CD4-positive, CD25-positive, alpha-beta regulatory T cell (primary cell): ENCODE data around the gene NPC1L1. TPM values are rescaled to one million over a fixed set of nuclear protein-coding genes. Genes with fewer than 3 reads are reported as not detected.

ENCODE experiments used
- ATAC-seq, 2 donors: fragments of 150-1000 bp; cut with Tn5 transposase; one replicate each; pipeline ENCODE4 v1.10.0; 2021; ENCODE audit warnings: low read depth in 2 of 2, moderate number of reproducible peaks in 2 of 2, moderate library complexity in 1 of 2
- DNase-seq, 3 donors: peaks; one replicate each; pipeline versions ENCODE4 v3.0.0 to v3.0.0-alpha.2; 2012 to 2022; ENCODE audit warnings: mixed read lengths in 1 of 3
- H3K27ac ChIP-seq: one replicate; pipeline ENCODE4 v1.7.0; 2013; ENCODE audit warnings: mild to moderate bottlenecking, low read length; ENCODE audit not compliant: insufficient read depth, poor library complexity, severe bottlenecking
- H3K27me3 ChIP-seq: one replicate; pipeline ENCODE4 v1.7.0; 2013; ENCODE audit warnings: low read length; ENCODE audit not compliant: control insufficient read depth, insufficient read depth
- H3K36me3 ChIP-seq: one replicate; pipeline ENCODE4 v1.7.0; 2013; ENCODE audit warnings: mild to moderate bottlenecking, low read length, moderate library complexity; ENCODE audit not compliant: control insufficient read depth, insufficient read depth
- H3K4me1 ChIP-seq: 2 replicates; pipeline ENCODE4 v1.7.0; 2013; ENCODE audit warnings: mild to moderate bottlenecking, low read length; ENCODE audit not compliant: insufficient read depth, control insufficient read depth, poor library complexity, severe bottlenecking
- H3K4me3 ChIP-seq: one replicate; pipeline ENCODE4 v1.7.0; 2013; ENCODE audit warnings: low read depth, mild to moderate bottlenecking, low read length, moderate library complexity
- H3K9me3 ChIP-seq, 2 experiments: 1 replicate in 1 of 2; 2 replicates in 1 of 2; pipeline ENCODE4 v1.7.0; 2013; ENCODE audit warnings: low read length in 2 of 2, mild to moderate bottlenecking in 1 of 2, moderate library complexity in 1 of 2; ENCODE audit not compliant: control insufficient read depth in 2 of 2
- H3K27ac Mint-ChIP-seq, 3 donors: one replicate each; pipeline ENCODE4 v1.8.0; 2020 to 2022; ENCODE audit warnings: mild to moderate bottlenecking in 3 of 3, mixed read lengths in 3 of 3, moderate library complexity in 2 of 3
- H3K27me3 Mint-ChIP-seq: one replicate; pipeline ENCODE4 v1.8.0; 2022; ENCODE audit warnings: mild to moderate bottlenecking, mixed read lengths
- H3K36me3 Mint-ChIP-seq: one replicate; pipeline ENCODE4 v1.8.0; 2020; ENCODE audit warnings: mixed read lengths
- H3K4me1 Mint-ChIP-seq, 4 donors: one replicate each; pipeline ENCODE4 v1.8.0; 2020 to 2022; ENCODE audit warnings: mixed read lengths in 4 of 4, mild to moderate bottlenecking in 1 of 4
- H3K4me3 Mint-ChIP-seq, 4 donors: one replicate each; pipeline ENCODE4 v1.8.0; 2020 to 2022; ENCODE audit warnings: mild to moderate bottlenecking in 4 of 4, mixed read lengths in 4 of 4, moderate library complexity in 3 of 4
- H3K9me3 Mint-ChIP-seq, 7 donors: one replicate each; pipeline ENCODE4 v1.8.0; 2020 to 2022; ENCODE audit warnings: mixed read lengths in 7 of 7, mild to moderate bottlenecking in 3 of 7, moderate library complexity in 2 of 7
- polyA plus RNA-seq, 4 donors: library from polyadenylated mRNA; unstranded; fragments of 300-500 nt; fragmentation: Illumina TruSeq; gene quantifications; one replicate each; pipeline ENCODE4 v1.2.3, GENCODE V29; 2021
- total RNA-seq: library from RNA; stranded (reverse); gene quantifications from one replicate; pipeline ENCODE4 v1.2.3, GENCODE V29; 2022

NPC1L1 gene
- total and polyA plus RNA-seq, 5 donors from 2014 or later = 0.10 to 0.18 TPM; not detected in 3

GRCh38 chr7:44482502-44483485 lies 58.3 kb downstream of the NPC1L1 start:
- no peak for DNase-seq
- Histone ChIP-seq H3K36me3 (peaks cover 77% of the 10 kb centered on the region), H3K27me3 (no peaks in the 10 kb centered on the region), H3K4me1 (peaks cover 36% of the 10 kb centered on the region), H3K9me3 (peaks cover 11 to 17% of the 10 kb centered on the region in 2 experiments), H3K27ac (no peak overlapping the region), H3K4me3 (no peak overlapping the region)
- peak overlapping the region in 2 of 3 donors; percentile 33 to 38 for H3K27ac Mint-ChIP-seq
- H3K36me3 Mint-ChIP-seq = peaks cover 62% of the 10 kb centered on the region
- peaks cover 0 to 16% (median 8%) of the 10 kb centered on the region in 7 donors for H3K9me3 Mint-ChIP-seq
- no peak for ATAC-seq
- H3K4me1 Mint-ChIP-seq = peaks cover 40 to 86% (median 53%) of the 10 kb centered on the region in 4 donors
- no peaks in the 10 kb centered on the region for H3K27me3 Mint-ChIP-seq
- peak overlapping the region in 3 of 4 donors; percentile 40 to 71 (median 41) for H3K4me3 Mint-ChIP-seq

DNA sequence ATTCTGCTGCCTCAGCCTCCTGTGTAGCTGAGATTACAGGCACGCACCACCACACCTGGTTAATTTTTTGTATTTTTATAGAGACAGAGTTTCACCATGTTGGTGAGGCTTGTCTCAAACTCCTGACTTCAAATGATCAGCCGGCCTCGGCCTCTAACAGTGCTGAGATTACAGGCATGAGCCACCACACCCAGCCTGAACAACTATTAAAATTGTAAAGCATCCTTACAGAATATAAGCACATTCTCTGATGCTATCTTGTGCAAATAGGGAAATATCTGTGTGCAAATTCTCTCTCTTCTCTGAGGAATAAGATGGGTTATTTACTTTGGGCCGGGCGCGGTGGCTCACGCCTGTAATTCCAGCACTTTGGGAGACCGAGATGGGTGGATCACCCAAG lies 63.2 kb downstream of the NPC1L1 start:
- DNase-seq (no peak), ATAC-seq (no peak)
- H3K4me1 Mint-ChIP-seq = peaks cover 32 to 76% (median 37%) of the 10 kb centered on the region in 4 donors
- H3K27ac Mint-ChIP-seq = no peak overlapping the region
- H3K4me3 Mint-ChIP-seq = no peak overlapping the region
- H3K27ac ChIP-seq = no peak overlapping the region
- no peaks in the 10 kb centered on the region for H3K27me3 ChIP-seq
- peaks cover 5 to 7% of the 10 kb centered on the region in 2 experiments for H3K9me3 ChIP-seq
- H3K36me3 Mint-ChIP-seq = peaks cover 64% of the 10 kb centered on the region
- no peaks in the 10 kb centered on the region for H3K27me3 Mint-ChIP-seq
- peaks cover 14% of the 10 kb centered on the region for H3K4me1 ChIP-seq
- peaks cover 83% of the 10 kb centered on the region for H3K36me3 ChIP-seq
- H3K9me3 Mint-ChIP-seq = peaks cover 0 to 7% (median 5%) of the 10 kb centered on the region in 7 donors
- H3K4me3 ChIP-seq = no peak overlapping the region

DNA sequence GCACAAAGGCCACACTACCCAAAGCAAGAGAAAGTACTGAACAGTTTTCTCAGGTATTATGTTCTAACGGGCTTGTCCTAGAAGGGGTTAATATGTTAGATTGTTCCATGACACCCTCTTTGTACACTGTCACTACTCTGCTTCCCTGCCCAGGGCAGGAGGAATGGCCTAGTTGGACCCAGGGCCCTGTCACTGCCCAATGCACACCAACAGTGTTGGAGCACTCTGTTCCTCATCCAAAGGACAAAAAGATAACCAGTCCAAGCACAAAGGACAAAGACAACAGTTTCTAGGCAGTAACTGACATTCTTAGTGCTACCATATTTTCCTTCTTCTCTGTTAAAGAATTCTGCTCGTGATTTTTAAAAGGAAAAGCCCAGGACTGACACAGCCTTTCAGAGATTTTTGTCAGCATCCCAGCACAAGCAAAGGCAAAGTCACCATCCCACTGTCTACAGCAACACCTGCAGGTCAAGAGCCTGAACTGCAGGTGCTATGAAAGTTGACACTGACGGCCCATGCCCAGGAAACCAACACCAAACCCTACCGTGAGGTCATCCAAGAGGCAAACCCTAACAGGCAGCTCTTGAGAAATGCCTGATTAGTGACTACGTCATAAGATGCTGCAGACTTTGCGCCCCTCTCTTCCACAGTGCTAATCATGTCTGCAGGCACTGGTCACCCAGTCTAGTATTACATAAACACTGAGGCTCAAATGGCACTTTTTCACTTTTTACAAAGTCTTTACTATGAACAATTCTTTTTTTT lies 63.9 kb downstream of the NPC1L1 start:
- Histone ChIP-seq H3K4me3 (no peak overlapping the region), H3K27ac (no peak overlapping the region), H3K36me3 (peaks cover 82% of the 10 kb centered on the region), H3K27me3 (no peaks in the 10 kb centered on the region), H3K9me3 (peaks cover 0 to under 1% of the 10 kb centered on the region in 2 experiments), H3K4me1 (peaks cover 14% of the 10 kb centered on the region)
- DNase-seq = peak; percentile 31 to 70 (median 60)
- H3K4me3 Mint-ChIP-seq = peak overlapping the region in 1 of 4 donors; percentile 31
- peak overlapping the region in 2 of 3 donors; percentile 57 to 83 for H3K27ac Mint-ChIP-seq
- ATAC-seq = peak; percentile 85 to 93
- peaks cover 32 to 76% (median 36%) of the 10 kb centered on the region in 4 donors for H3K4me1 Mint-ChIP-seq
- peaks cover 60% of the 10 kb centered on the region for H3K36me3 Mint-ChIP-seq
- peaks cover 0 to under 1% (median 0%) of the 10 kb centered on the region in 7 donors for H3K9me3 Mint-ChIP-seq
- H3K27me3 Mint-ChIP-seq = no peaks in the 10 kb centered on the region

DNA sequence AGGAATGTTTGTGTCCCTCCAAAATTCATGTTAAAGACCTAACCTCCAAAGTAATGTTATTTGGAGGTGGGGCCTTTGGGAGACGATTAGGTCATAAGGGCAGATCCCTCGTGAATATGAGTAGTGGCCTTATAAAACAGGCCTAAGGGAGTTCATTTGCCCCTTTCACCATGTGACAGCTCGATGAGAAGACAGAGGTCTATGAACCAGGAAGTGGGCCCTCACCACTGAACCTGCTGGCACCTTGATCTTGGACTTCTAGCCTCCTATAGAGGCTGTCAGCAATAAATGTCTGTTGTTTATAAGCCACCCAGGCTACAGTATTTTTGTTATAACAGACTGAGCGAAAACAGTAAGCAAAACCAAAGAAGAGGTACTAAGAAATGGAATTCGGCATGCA lies 64.8 kb downstream of the NPC1L1 start:
- Mint-ChIP-seq H3K27ac (no peak overlapping the region), H3K36me3 (peaks cover 52% of the 10 kb centered on the region), H3K9me3 (no peaks in the 10 kb centered on the region), H3K27me3 (no peaks in the 10 kb centered on the region), H3K4me1 (peaks cover 31 to 76% (median 40%) of the 10 kb centered on the region in 4 donors), H3K4me3 (no peak overlapping the region)
- Histone ChIP-seq H3K4me3 (no peak overlapping the region), H3K9me3 (no peaks in the 10 kb centered on the region), H3K4me1 (peaks cover 14% of the 10 kb centered on the region), H3K27ac (no peak overlapping the region), H3K27me3 (no peaks in the 10 kb centered on the region), H3K36me3 (peaks cover 79% of the 10 kb centered on the region)
- ATAC-seq (no peak), DNase-seq (no peak)

- H3K9me3 ChIP-seq = no peaks in the 10 kb centered on the region
- H3K27ac ChIP-seq = no peak overlapping the region
- H3K4me1 ChIP-seq = peaks cover 12% of the 10 kb centered on the region
- no peak for ATAC-seq
- no peaks in the 10 kb centered on the region for H3K9me3 Mint-ChIP-seq
- no peak overlapping the region for H3K27ac Mint-ChIP-seq
- H3K36me3 Mint-ChIP-seq = peaks cover 47% of the 10 kb centered on the region
- H3K4me3 ChIP-seq = no peak overlapping the region
- no peaks in the 10 kb centered on the region for H3K27me3 ChIP-seq
- H3K27me3 Mint-ChIP-seq = no peaks in the 10 kb centered on the region
- DNase-seq = no peak
- no peak overlapping the region for H3K4me3 Mint-ChIP-seq
- H3K4me1 Mint-ChIP-seq = peaks cover 30 to 75% (median 46%) of the 10 kb centered on the region in 4 donors
- peaks cover 79% of the 10 kb centered on the region for H3K36me3 ChIP-seq
These were observed 67.8 kb downstream of the NPC1L1 start for GRCh38 chr7:44473295-44473694.

GRCh38 chr7:44472843-44473242 lies 68.3 kb downstream of the NPC1L1 start:
- Histone ChIP-seq H3K4me1 (peaks cover 12% of the 10 kb centered on the region), H3K4me3 (no peak overlapping the region), H3K36me3 (peaks cover 79% of the 10 kb centered on the region), H3K27me3 (no peaks in the 10 kb centered on the region), H3K9me3 (no peaks in the 10 kb centered on the region), H3K27ac (no peak overlapping the region)
- no peak for DNase-seq
- peaks cover 30 to 79% (median 48%) of the 10 kb centered on the region in 4 donors for H3K4me1 Mint-ChIP-seq
- no peaks in the 10 kb centered on the region for H3K27me3 Mint-ChIP-seq
- no peaks in the 10 kb centered on the region for H3K9me3 Mint-ChIP-seq
- ATAC-seq = no peak
- peaks cover 51% of the 10 kb centered on the region for H3K36me3 Mint-ChIP-seq
- no peak overlapping the region for H3K4me3 Mint-ChIP-seq
- H3K27ac Mint-ChIP-seq = no peak overlapping the region

DNA sequence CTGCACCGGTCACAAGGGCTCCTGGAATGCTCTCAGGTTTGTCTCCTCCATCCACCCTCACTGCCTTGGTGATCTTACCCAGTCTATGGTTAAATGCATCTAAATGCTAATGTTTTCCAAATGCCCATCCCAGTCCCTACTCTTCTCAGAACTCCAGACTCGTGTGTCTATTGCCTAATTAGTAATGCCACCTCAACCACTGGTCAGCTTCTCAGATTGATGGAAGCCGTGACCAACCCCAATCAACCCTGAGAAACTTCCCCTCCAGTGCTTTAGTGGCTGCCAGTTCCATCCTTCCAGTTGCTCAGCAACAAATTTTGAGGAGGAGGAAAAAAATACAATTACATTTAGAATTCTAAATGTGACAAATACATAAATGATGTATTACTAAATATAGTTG lies 69.3 kb downstream of the NPC1L1 start:
- Mint-ChIP-seq H3K27ac (peak overlapping the region in 2 of 3 donors; percentile 15 to 76), H3K36me3 (peaks cover 55% of the 10 kb centered on the region)

More for the DNA sequence above, 69.3 kb downstream of the NPC1L1 start:
- no peak for DNase-seq
- ATAC-seq = no peak
- Histone ChIP-seq H3K4me3 (no peak overlapping the region), H3K36me3 (peaks cover 86% of the 10 kb centered on the region), H3K27ac (no peak overlapping the region), H3K27me3 (no peaks in the 10 kb centered on the region), H3K4me1 (peaks cover 12% of the 10 kb centered on the region), H3K9me3 (no peaks in the 10 kb centered on the region)
- Mint-ChIP-seq H3K4me1 (peaks cover 32 to 80% (median 45%) of the 10 kb centered on the region in 4 donors), H3K9me3 (no peaks in the 10 kb centered on the region), H3K4me3 (no peak overlapping the region), H3K27me3 (no peaks in the 10 kb centered on the region)
